DND-41 (cell line): ENCODE results near the gene PKDREJ.

ENCODE experiments used
- ATAC-seq: fragments of 200-7000 bp; cut with Tn5 transposase; 3 replicates; pipeline ENCODE4 v1.9.1; 2021; ENCODE audit warnings: low read depth; ENCODE audit not compliant: insufficient read depth
- DNase-seq: peaks from one replicate; pipeline ENCODE4 v3.0.0-alpha.2; 2020
- H2AFZ ChIP-seq: 2 replicates; pipeline ENCODE4 v1.6.0; 2012; ENCODE audit warnings: low read depth, low read length
- H3K27ac ChIP-seq: 2 replicates; pipeline ENCODE4 v1.5.1; 2012; ENCODE audit warnings: low read length, inconsistent platforms
- H3K27me3 ChIP-seq: fragments of 200-600 bp; sonication (generic); 2 replicates; pipeline ENCODE4 v1.6.0; 2012; ENCODE audit warnings: low read length, mild to moderate bottlenecking, inconsistent platforms; ENCODE audit not compliant: insufficient read depth, poor library complexity
- H3K36me3 ChIP-seq: 2 replicates; pipeline ENCODE4 v1.5.1; 2012; ENCODE audit warnings: low read length, inconsistent platforms; ENCODE audit not compliant: insufficient read depth
- H3K4me1 ChIP-seq: 2 replicates; pipeline ENCODE4 v1.5.1; 2012; ENCODE audit warnings: mild to moderate bottlenecking, low read length; ENCODE audit not compliant: insufficient read depth
- H3K4me2 ChIP-seq: 2 replicates; pipeline ENCODE4 v1.6.0; 2012; ENCODE audit warnings: mild to moderate bottlenecking, moderate library complexity, low read length, inconsistent platforms; ENCODE audit not compliant: insufficient read depth
- H3K4me3 ChIP-seq, 2 experiments: fragments of 200-600 bp in 1 of 2; shearing (Covaris generic) in 1 of 2; 2 replicates each; pipeline ENCODE4 v1.5.1; 2012 to 2016; ENCODE audit warnings: inconsistent platforms in 2 of 2, low read length in 2 of 2, mild to moderate bottlenecking in 2 of 2, low read depth in 1 of 2, moderate library complexity in 1 of 2
- H3K79me2 ChIP-seq: 2 replicates; pipeline ENCODE4 v1.6.0; 2012; ENCODE audit warnings: low read length, inconsistent platforms; ENCODE audit not compliant: insufficient read depth
- H3K9ac ChIP-seq: 2 replicates; pipeline ENCODE4 v1.6.0; 2012; ENCODE audit warnings: low read depth, mild to moderate bottlenecking, inconsistent platforms, low read length, moderate library complexity
- H3K9me3 ChIP-seq: 2 replicates; pipeline ENCODE4 v1.5.1; 2012; ENCODE audit warnings: low read length, moderate library complexity, mild to moderate bottlenecking, inconsistent platforms; ENCODE audit not compliant: insufficient read depth, severe bottlenecking
- H4K20me1 ChIP-seq: 2 replicates; pipeline ENCODE4 v1.6.0; 2012; ENCODE audit warnings: low read length; ENCODE audit not compliant: insufficient read depth
- EZH2 ChIP-seq: IDR thresholded peaks from 3 replicates; pipeline ENCODE4 v1.6.1; 2012; ENCODE audit warnings: borderline replicate concordance, low read depth, mild to moderate bottlenecking, moderate library complexity, low read length, inconsistent platforms; ENCODE audit not compliant: severe bottlenecking
- TF ChIP-seq, protein P1 (sequence below): IDR thresholded peaks from 2 replicates; pipeline ENCODE4 v1.5.1; 2012; ENCODE audit warnings: borderline replicate concordance, low read length, moderate library complexity, mild to moderate bottlenecking; ENCODE audit not compliant: poor library complexity, severe bottlenecking; ENCODE audit errors: extremely low read depth

The PKDREJ gene

DNA sequence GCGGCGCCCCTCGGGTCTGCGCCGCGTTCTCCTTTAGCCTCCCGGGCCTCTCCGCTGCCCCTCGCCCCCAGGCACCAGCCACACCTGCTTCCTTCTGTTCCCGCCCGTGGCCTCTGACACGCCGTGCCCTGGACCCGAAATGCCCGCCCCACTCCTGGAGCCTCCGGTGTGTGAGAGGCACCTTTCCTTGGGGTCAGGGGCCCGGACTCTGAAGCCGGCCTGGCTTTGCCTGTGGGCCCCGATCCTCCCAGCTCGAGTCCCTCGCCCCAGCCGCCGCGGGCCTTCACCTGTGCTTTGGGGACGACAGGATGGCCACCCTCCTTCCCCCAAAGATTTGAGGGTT is 12.4 kb downstream of the PKDREJ start:
- Histone ChIP-seq H3K4me1 (peaks cover 75% of the 10 kb centered on the region), H3K9ac (peak overlapping the region; percentile 93), H3K27ac (peak overlapping the region; percentile 99), H3K27me3 (no peaks in the 10 kb centered on the region), H3K36me3 (no peaks in the 10 kb centered on the region; the same call in 1 of the 2 replicates), H2AFZ (peak overlapping the region; percentile 77; the same call in 1 of the 2 replicates), H3K9me3 (no peaks in the 10 kb centered on the region), H3K79me2 (peaks cover 62% of the 10 kb centered on the region), H3K4me2 (peak overlapping the region; percentile 82), H4K20me1 (no peaks in the 10 kb centered on the region), H3K4me3 (peak overlapping the region; percentile 60 to 77)
- DNase-seq (peak; percentile 55), ATAC-seq (no peak; the same call in 2 of the 3 replicates)
- TF ChIP-seq, protein P1, sequence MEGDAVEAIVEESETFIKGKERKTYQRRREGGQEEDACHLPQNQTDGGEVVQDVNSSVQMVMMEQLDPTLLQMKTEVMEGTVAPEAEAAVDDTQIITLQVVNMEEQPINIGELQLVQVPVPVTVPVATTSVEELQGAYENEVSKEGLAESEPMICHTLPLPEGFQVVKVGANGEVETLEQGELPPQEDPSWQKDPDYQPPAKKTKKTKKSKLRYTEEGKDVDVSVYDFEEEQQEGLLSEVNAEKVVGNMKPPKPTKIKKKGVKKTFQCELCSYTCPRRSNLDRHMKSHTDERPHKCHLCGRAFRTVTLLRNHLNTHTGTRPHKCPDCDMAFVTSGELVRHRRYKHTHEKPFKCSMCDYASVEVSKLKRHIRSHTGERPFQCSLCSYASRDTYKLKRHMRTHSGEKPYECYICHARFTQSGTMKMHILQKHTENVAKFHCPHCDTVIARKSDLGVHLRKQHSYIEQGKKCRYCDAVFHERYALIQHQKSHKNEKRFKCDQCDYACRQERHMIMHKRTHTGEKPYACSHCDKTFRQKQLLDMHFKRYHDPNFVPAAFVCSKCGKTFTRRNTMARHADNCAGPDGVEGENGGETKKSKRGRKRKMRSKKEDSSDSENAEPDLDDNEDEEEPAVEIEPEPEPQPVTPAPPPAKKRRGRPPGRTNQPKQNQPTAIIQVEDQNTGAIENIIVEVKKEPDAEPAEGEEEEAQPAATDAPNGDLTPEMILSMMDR = no peak
- TF ChIP-seq EZH2 = no peak

- Histone ChIP-seq H2AFZ (peak within 1 kb of the TSS; percentile 77), H3K27ac (peak within 1 kb of the TSS; percentile 99), H4K20me1 (no peaks in the 10 kb centered on the region)
Observed at GRCh38 chr22:46250035-46250782, 12.9 kb downstream of the PKDREJ start, which contains the start of gene CDPF1. Gene CDPF1 (minus strand): TSS chr22:46250293. CDS start chr22:46248284, 2,009 bp downstream.

DNA sequence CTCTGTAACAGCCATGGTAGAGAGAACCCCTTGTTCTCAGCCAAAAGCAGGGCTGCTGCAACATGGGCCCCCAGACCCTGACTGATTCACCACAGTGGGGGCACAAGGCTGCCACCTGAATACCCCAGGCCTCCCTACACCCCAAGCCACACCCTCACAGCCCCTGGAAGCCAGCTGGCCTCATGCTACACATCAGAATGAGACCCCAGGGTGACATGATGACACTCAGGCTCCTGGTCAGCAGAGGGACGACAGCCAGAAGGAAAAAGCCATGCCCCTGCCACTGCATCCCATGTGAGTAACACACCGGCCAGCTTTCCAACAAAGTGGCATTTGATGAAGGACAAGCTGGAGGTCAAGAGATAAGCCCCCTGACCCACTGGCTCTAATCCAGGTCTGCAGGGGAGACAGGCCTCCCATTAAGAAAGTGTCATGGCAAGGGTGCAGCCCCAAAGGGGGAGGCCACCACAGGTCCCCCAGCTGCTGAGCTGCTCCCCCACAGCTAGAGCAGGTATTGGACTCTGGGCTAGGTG is 15.6 kb downstream of the PKDREJ start:
- Histone ChIP-seq H3K27me3 (no peaks in the 10 kb centered on the region), H3K79me2 (peaks cover 50% of the 10 kb centered on the region), H3K36me3 (peaks cover 28% of the 10 kb centered on the region), H3K4me3 (no peak overlapping the region), H4K20me1 (no peaks in the 10 kb centered on the region), H3K9ac (peak overlapping the region; percentile 13; the same call in 1 of the 2 replicates), H3K4me1 (peaks cover 69% of the 10 kb centered on the region), H2AFZ (no peak overlapping the region), H3K27ac (peak overlapping the region; percentile 63), H3K4me2 (peak overlapping the region; percentile 82; the same call in 1 of the 2 replicates), H3K9me3 (no peaks in the 10 kb centered on the region)
- DNase-seq (no peak), ATAC-seq (no peak)
- TF ChIP-seq EZH2 = no peak
- TF ChIP-seq, protein P1 = no peak

More at GRCh38 chr22:46250035-46250782, 12.9 kb downstream of the PKDREJ start, which contains the start of gene CDPF1:
- ATAC-seq (peak; percentile 81), DNase-seq (peak; percentile 95)
- peak within 1 kb of the TSS; percentile 93 for H3K9ac ChIP-seq
- H3K79me2 ChIP-seq = peaks cover 62% of the 10 kb centered on the region
- H3K4me1 ChIP-seq = peaks cover 80% of the 10 kb centered on the region
- TF ChIP-seq, protein P1 = peak; percentile 20
- TF ChIP-seq EZH2 = no peak
- H3K4me3 ChIP-seq = peak within 1 kb of the TSS; percentile 60 to 77
- no peaks in the 10 kb centered on the region for H3K27me3 ChIP-seq
- no peaks in the 10 kb centered on the region for H3K9me3 ChIP-seq
- H3K4me2 ChIP-seq = peak within 1 kb of the TSS; percentile 82
- H3K36me3 ChIP-seq = peaks cover 5% of the 10 kb centered on the region
